Ramos (cell line): ENCODE results near the gene BDP1.
"Not testable (repeated sequence)": the region's sequence is repeated elsewhere in the genome, so short reads cannot be mapped to it uniquely, and the experiment has no call there.

Experiments used
- in situ Hi-C: fragments of 300-500 bp; cut with MboI; formaldehyde crosslinking; loops from one replicate; pipeline ENCODE4 v1.14.3; 2022; ENCODE audit warnings: low sequenced_read_pairs; ENCODE audit not compliant: unreplicated experiment

The BDP1 gene

DNA sequence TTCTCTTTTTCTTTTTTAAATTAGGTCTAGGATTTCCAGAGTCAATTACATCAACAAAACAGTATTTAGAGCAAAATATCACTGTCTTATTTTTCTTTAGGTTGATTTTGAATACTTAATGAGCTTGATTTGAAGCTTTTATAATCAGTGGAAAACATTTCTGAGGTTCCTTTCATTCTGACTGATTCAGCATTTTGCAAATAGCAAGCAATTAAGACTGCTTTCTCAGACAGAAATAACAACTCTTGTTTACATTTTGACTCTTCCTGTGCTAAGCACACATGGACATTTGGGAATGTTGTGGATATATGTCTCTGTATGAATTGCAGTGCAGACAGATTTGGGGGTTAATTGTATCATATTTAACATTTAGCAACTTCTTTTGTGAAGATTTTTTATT is 109.4 kb downstream of the BDP1 start:
- in situ Hi-C loops: loop anchor here (10.0 kb wide), 1 partner anchor 80 kb away; no protein-coding TSS in a partner anchor

DNA sequence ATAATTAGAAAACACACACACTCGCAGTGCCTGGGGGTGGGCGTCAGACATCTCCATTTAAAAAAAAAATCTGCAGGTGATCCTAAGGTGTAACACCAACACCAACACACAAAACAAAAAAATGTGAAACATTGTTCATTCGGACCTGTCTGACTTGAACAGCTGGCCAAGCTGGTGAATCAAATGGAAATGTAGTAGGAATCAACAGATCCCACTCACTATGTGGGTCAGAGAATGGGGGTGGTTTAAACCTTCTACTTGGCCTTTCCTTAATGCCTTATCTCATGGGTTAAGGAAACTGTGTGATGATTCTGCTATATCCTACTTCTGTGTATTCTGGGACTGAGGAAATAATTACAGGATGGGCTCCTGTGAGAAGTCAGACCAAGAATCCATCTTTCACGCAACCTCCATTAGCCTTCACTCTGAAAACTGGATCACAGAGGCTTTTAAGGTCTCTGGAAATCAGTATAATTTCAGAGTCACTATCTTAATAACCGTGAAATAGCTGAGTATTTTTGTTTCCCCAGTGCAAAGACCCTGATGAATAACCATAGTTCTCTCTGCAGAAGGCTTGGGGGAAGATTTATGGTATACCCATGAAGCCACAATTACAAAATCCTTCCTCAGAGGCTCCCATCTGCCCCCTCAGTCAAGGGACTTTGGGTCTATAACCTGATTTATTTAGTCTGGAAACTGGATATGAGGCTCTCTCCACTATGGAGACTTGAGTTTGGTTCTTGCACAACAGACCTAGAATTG is 114.5 kb downstream of the BDP1 start:
- in situ Hi-C loops: loop anchor here (10.0 kb wide), 1 partner anchor 75 kb away; no protein-coding TSS in a partner anchor

DNA sequence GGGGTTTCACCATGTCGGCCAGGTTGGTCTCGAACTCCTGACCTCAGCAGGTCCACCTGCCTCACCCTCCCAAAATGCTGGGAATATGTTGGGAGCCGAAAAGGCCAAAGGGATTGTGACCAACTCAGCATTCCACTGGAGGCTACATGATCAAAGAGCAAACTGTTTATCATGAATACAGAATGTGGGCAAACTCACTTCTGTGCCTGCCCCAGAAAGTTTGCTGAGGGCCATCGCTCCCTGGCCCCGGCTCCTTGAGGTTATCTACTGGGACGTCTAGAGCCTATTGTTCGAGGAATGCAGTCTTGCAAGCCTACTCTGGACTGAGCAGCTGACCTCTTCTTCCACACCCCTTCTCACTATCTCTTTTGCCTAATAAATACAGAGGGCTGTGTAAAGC is 116.4 kb downstream of the BDP1 start:
- in situ Hi-C loops: not testable (repeated sequence)

DNA sequence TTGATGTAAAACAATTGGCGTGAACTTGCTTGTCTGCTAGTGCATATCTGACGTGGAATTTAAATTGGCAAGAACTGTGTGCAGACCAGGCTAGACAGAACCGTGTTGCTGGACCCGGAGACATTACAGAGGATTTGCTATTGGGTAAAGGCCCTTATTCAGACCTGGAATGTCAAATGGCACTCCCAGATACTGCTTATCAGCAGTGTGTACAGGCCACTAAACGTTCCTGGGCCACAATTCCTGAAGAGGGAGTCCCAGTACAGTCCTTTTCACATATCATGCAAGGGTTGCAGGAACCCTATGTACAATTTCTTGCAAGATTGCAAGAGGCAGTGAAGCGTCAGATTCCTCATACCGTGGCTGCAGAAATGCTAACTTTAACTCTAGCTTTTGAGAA is 118.1 kb downstream of the BDP1 start:
- in situ Hi-C loops: no loop called here

DNA sequence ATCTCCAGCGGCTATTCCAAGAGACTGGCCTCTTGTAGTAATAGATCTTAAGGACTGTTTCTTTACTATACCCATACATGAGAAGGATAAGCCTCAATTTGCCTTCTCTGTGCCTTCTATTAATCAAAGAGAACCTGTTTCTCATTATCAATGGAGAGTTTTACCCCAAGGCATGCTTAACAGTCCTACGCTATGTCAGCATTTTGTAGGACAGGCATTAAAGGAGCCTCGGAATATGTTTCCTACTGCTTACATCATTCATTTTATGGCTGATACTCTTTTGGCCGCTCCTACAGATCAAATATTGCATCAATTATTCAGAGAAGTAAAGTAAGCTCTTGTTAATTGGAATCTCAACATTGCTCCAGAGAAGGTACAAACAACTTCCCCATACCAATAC is 120.1 kb downstream of the BDP1 start:
- in situ Hi-C loops: loop anchor here (25.0 kb wide), 1 partner anchor 737 kb away; the partner anchor contains the start of genes MRPS27 and PTCD2

DNA sequence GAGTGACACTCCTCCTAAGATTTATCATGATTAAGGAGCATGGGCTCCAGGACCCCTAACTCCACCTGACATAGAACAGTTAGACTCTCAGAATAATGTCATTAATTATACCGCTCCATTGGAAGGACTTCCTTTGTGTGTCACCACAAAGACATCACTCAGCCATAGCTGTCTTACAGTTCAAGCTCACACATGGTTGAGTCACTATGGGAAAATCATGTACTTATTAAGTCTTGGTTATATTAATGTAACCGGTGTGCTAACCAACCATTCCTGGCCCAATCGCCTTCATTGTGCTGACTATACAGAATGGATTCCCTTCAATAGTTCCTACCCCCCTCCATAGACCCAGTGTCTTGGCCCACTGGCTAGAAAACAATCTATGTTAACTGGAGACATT is 120.8 kb downstream of the BDP1 start:
- in situ Hi-C loops: loop anchor here (25.0 kb wide), 1 partner anchor 736 kb away; the partner anchor contains the start of genes MRPS27 and PTCD2

DNA sequence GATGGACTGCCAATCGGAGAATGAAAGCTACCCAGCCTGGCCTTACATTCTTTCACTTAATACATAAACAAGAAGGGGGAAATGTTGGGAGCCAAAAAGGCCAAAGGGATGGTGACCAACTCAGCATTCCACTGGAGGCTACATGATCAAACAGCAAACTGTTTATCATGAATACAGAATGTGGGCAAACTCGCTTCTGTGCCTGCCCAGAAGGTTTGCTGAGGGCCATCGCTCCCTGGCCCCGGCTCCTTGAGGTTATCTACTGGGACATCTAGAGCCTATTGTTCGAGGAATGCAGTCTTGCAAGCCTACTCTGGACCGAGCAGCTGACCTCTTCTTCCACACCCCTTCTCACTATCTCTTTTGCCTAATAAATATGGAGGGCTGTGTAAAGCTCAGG is 122.4 kb downstream of the BDP1 start:
- in situ Hi-C loops: loop anchor here (25.0 kb wide), 1 partner anchor 734 kb away; the partner anchor contains the start of genes MRPS27 and PTCD2

DNA sequence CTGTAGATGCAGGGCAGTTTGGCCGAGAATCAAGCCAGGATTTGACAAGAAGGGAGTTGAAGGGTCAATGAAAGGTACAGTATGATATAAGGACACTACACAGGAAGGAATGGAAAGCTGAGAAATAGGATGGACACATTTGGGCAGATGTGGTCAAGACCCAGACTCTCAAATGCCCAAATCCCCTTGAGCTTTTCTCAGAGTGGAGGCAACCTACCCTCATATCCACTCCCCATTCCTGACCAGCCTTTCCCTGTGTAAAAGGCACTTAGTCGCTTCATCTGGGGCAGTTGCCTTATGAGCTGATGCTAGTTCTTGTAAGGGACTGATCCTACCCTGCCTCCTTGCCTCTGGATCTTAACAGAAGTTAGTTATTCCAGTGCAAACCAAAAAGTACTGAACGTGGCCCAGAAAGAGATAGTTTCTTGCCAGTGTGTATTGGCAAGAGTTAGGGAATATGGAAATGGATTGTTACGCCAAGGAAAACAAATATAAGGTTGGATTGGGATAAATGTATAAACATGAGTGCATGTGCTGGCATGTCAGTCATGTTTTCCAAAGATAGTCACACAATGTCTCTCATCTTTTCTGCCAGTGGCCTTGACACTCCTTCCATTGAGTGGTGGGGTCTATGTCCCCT is 127.6 kb downstream of the BDP1 start:
- in situ Hi-C loops: loop anchor here (25.0 kb wide), 1 partner anchor 729 kb away; the partner anchor contains the start of genes MRPS27 and PTCD2

DNA sequence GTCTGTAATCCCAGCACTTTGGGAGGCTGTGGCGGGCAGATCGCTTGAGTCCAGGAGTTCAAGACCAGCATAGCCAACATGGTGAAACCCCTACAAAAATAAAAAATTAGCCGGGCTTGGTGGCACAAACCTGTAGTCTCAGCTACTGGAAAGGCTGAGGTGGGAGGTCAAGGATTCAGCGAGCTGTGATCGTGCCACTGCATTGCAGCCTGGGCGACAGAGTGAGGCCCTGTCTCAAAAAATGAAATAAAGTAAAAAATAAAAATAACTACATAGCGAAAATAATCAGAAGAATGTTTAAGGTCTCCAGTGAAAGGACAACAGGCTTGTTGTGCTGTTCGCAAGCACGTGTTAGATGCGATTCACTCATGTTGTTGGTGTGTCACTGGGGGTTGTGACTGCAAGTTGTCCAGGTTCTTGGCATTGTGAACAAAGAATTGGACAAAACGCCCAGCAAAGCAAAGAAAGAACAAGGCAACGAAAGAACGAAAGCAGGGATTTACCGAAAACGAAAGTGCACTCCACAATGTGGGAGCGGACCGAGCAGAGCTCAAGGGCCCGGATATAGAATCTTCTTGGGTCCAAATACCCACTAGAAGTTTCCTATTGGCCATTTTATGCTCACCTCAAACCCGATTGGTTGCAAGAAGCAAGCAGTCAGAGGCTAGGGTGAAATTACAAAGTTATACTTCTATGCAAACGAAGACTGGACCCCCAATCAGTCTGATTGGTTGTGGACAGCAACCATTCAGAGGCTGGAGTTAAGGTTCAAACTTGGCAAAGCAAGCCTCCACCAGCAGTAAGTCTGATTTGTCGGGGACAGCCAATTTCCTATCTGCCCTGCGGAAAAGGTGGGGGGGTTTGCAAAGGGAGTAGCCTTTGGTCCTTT is 130.8 kb downstream of the BDP1 start:
- in situ Hi-C loops: loop anchor here (25.0 kb wide), 1 partner anchor 726 kb away; the partner anchor contains the start of genes MRPS27 and PTCD2

DNA sequence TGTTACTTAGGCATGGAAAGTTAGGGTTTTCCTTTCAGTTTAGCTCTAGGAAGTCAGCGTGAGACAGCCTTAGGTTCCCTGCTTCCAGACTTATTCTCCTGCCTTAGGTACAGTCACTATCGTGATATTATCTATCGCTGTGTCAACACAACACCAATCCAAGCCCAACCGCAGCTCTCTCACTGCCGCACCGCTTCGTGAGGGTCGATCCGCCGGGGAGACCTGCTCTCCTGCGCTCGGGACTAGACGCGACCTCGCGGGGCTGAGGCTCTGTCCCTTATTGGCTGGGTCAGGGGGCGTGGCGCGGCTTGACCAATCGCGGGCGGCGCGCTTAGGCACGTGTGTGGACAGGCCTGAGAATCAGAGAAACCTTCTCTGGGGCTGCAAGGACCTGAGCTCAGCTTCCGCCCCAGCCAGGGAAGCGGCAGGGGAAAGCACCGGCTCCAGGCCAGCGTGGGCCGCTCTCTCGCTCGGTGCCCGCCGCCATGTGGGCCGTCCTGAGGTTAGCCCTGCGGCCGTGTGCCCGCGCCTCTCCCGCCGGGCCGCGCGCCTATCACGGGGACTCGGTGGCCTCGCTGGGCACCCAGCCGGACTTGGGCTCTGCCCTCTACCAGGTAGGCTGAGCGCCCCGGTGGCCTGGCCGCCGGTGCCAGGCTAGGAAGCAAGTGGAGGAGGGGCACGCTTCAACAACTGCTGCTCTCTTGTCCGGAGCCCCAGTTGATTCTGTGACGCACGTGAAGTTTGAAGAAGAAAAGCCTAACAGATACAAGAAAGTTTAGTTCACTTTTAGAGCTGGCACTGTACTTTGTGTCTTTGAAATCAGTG is 131.7 kb downstream of the BDP1 start, which contains the start of gene MCCC2:
Gene MCCC2, plus strand, starts transcription at position 400 of the 825 bp plus-strand sequence. Its CDS starts 86 bp downstream, at position 486.
- in situ Hi-C loops: loop anchor here (25.0 kb wide), 1 partner anchor 725 kb away; the partner anchor contains the start of genes MRPS27 and PTCD2

DNA sequence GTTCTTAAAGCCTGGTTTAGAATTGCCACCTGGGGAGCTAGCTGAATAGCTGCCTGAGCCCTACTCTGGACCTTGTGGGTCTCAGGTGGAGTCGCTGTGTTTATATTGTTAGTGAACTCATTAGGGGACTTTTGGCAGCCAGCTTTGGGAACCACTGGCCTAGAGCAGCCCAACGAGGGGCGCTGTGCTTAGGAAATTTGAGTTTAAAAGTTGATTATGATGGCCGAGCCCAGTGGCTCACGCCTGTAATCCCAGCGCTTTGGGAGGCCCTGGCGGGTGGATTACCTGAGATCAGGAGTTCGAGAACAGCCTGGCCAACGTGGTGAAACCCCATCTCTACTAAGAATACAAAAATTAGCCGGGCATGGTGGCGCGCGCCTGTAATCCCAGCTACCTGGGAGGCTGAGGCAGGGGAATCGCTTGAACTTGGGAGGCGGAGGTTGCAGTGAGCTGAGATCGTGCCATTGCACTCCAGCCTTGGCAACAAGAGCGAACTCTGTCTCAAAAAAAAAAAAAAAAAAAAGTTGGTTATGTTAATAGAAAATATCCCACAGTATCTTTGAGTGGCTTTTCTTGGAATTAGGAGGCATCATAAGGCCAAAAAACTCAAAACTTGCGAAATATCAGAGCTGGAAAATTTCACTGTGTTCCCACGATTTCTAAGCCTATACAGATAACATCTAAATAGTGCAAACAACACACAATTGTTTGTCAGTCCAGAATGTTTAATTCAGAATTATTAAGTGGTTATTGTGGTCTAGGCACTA is 132.5 kb downstream of the BDP1 start:
- in situ Hi-C loops: loop anchor here (25.0 kb wide), 1 partner anchor 724 kb away; the partner anchor contains the start of genes MRPS27 and PTCD2

DNA sequence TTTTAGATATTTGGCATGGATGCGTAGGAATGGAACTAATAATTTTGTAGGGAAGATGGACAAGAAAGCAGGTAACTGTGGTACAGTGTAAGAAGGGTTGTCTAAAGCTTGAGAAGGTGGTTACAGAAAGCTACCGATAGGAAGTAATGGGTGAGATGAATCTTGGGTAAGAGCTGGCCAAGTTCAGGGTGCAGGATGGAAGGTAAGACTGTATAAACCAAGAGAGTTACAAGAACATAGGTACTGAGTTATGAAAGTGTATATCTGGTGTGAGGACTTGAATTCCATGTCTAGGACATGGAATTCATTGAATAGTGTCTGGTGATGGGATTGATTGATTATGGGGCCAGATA is 133.1 kb downstream of the BDP1 start:
- in situ Hi-C loops: loop anchor here (25.0 kb wide), 1 partner anchor 724 kb away; the partner anchor contains the start of genes MRPS27 and PTCD2

DNA sequence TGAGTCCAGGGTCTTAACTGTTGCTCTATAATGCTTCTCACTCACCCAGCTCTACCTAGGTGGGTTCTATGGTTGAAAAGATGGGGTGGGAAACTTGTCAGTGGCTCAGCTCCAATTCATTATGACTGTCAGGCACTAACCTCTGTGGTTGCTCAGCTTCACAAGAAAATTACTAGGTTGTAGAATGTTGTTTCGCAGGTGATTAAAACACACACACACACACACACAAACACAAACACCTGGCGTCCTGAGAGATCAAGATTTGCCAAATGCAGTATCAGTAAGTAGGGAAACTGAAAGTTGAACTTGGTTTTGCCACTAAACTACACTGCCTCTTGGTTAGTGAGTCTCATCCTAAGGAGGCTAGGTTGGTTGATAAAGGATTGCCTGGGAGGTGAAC is 134.5 kb downstream of the BDP1 start:
- in situ Hi-C loops: loop anchor here (25.0 kb wide), 1 partner anchor 722 kb away; the partner anchor contains the start of genes MRPS27 and PTCD2

DNA sequence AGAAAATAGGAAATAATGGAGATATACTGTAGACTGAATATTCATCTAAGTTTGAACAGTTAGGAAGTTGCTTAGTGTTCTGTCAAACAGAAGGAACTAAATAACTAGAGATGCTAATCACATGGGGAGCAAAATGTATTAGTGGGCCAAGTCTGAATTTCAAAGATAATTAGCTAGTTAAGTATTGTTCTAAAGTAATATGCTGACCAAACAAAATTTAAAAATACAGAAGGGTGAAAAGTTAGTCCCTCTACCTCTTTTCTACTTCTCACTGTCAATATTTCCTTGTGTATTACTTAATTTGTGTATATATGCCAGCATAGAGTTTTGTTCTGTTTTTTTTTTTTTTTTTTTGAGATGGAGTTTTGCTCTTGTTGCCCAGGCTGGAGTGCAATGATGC is 135.6 kb downstream of the BDP1 start:
- in situ Hi-C loops: loop anchor here (25.0 kb wide), 1 partner anchor 721 kb away; the partner anchor contains the start of genes MRPS27 and PTCD2

DNA sequence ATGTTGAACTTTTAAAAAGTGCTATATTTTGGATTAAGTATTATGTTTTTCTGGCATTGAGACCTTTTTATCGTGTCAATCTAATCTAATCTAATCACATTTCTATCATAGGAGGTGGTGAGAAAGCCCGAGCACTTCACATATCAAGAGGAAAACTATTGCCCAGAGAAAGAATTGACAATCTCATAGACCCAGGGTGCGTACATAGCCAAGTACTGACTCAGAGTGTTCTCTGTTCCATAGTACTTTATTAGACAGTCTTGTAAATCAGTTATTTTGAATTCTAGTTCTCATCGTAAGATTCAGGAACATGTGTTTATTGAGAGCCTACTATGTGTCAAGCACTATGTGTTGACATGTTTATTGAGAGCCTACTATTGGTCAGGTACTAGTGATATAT is 140.7 kb downstream of the BDP1 start:
- in situ Hi-C loops: loop anchor here (25.0 kb wide), 1 partner anchor 716 kb away; the partner anchor contains the start of genes MRPS27 and PTCD2

DNA sequence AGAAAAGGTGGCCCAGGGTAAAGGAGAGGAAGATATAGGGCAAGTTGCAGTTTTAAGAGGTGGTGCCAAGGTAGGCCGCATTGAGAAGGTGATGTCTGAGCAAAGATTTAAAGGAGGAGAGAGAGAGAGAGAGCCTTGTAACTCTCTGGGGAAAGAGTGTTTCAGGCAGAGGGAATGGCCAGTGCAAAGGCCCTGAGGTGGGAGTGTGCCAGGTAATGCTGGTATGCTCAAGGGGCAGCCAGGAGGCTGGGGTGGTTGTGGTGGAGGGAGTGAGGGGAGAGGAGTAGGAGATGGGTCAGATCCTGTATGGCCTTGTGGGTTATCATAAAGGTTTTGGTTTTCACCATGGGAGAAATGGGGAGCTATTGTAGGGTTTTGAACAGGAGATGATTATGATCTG is 141.6 kb downstream of the BDP1 start:
- in situ Hi-C loops: loop anchor here (25.0 kb wide), 1 partner anchor 715 kb away; the partner anchor contains the start of genes MRPS27 and PTCD2

DNA sequence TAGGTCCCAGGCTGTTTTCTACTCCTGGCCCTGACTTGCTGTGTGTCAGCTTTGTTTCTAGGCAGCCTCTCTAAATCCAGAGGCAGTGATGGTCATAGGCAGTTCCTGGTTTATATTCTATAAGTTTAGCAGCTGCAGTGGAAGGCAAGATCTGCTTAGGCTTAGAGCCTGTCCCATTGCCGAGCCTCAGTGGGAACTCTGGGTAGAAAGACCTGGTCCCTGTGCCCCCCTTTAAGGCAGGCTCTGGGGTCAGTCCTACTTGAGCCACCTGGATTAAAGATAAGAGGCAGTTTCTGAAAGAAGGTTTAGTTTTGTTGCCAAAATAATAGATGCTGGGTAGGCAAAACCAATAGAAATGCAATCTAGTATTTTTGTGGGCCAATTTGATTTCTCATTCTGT is 145.3 kb downstream of the BDP1 start:
- in situ Hi-C loops: no loop called here
